CD4-positive, alpha-beta T cell treated with Interleukin-1 beta for 1 hour (primary cell): ENCODE results near the gene SYNE1.
"Not testable (repeated sequence)": the region's sequence is repeated elsewhere in the genome, so short reads cannot be mapped to it uniquely, and the experiment has no call there.

ENCODE experiments used
- DNase-seq, 2 donors: peaks; one replicate each; pipeline ENCODE4 v3.0.0-alpha.2; 2020 to 2022

SYNE1 gene

GRCh38 chr6:152167641-152168603, 469.2 kb downstream of the SYNE1 start:
- no peak for DNase-seq

GRCh38 chr6:152166897-152167296, 470.3 kb downstream of the SYNE1 start:
- no peak for DNase-seq

- DNase-seq = no peak
Measured at GRCh38 chr6:152166497-152166896, 470.7 kb downstream of the SYNE1 start.

GRCh38 chr6:152164957-152165356, 472.2 kb downstream of the SYNE1 start:
- no peak for DNase-seq

- DNase-seq = no peak
Measured at GRCh38 chr6:152161501-152161900, 475.7 kb downstream of the SYNE1 start.

- no peak for DNase-seq
Measured at GRCh38 chr6:152160346-152160745, 476.8 kb downstream of the SYNE1 start.

GRCh38 chr6:152155792-152156191, 481.4 kb downstream of the SYNE1 start:
- no peak for DNase-seq

GRCh38 chr6:152154559-152155356, 482.4 kb downstream of the SYNE1 start:
- DNase-seq = no peak

GRCh38 chr6:152151920-152152319, 485.2 kb downstream of the SYNE1 start:
- no peak for DNase-seq

GRCh38 chr6:152150196-152150595, 487.0 kb downstream of the SYNE1 start:
- DNase-seq = no peak

GRCh38 chr6:152148412-152148811, 488.8 kb downstream of the SYNE1 start:
- no peak for DNase-seq

GRCh38 chr6:152147269-152147668, 489.9 kb downstream of the SYNE1 start:
- no peak for DNase-seq

GRCh38 chr6:152146385-152146784, 490.8 kb downstream of the SYNE1 start:
- DNase-seq = no peak

GRCh38 chr6:152143359-152143758, 493.8 kb downstream of the SYNE1 start:
- DNase-seq = no peak

- DNase-seq = no peak
Measured at GRCh38 chr6:152142105-152142504, 495.1 kb downstream of the SYNE1 start.

GRCh38 chr6:152138344-152138743, 498.8 kb downstream of the SYNE1 start:
- DNase-seq = not testable (repeated sequence)

- no peak for DNase-seq
Measured at GRCh38 chr6:152136449-152136825, 500.7 kb downstream of the SYNE1 start.

GRCh38 chr6:152135755-152136448, 501.3 kb downstream of the SYNE1 start:
- DNase-seq = no peak

- DNase-seq = no peak
Measured at GRCh38 chr6:152130441-152130840, 506.7 kb downstream of the SYNE1 start.

GRCh38 chr6:152129691-152130151, 507.4 kb downstream of the SYNE1 start:
- no peak for DNase-seq

GRCh38 chr6:152127432-152128165, 509.6 kb downstream of the SYNE1 start:
- DNase-seq = no peak

- peak in 1 of 2 donors; percentile 32 for DNase-seq
Measured at GRCh38 chr6:152124429-152125074, 512.6 kb downstream of the SYNE1 start.
